Measurements from ENCODE around the gene SLC22A14.

- TF ChIP-seq POLR2A (IDR thresholded peaks at IDR 0.05; ENCODE audit: low read length), result no peak
- TF ChIP-seq GATA1 (IDR thresholded peaks at IDR 0.05; ENCODE audit: low read depth, low read length), result no peak
Measured at GRCh38 chr3:38327335-38328009, 45.4 kb downstream of the SLC22A14 start.

Measured in erythroblast (primary cell).